ENCODE data around the gene CTPS2.

The CTPS2 gene

DNA sequence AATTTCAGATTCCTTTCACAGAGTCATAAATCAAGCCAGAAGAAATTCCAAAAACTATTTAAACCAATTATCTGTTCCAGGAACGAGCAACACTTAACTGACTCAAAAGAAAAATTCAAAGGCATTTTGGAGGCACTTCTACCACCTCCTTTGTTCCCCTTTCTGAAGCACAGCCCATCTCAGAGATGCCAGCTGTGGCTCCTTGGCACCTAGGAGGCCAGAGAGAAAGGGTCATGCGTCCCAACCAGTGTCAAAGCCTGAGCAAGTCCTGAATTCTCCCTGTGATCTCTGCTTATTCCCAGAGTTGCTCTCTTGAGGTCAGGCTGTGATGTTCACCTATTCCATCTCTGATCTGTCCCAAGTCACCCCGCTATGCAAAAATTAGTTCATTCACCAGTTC, 167.5 kb downstream of the CTPS2 start:
- DNase-seq (ENCODE audit: low read depth), result no peak
- H3K4me3 ChIP-seq (ENCODE audit: low read depth, low read length), result no peak overlapping the region
- TF ChIP-seq, protein P1, sequence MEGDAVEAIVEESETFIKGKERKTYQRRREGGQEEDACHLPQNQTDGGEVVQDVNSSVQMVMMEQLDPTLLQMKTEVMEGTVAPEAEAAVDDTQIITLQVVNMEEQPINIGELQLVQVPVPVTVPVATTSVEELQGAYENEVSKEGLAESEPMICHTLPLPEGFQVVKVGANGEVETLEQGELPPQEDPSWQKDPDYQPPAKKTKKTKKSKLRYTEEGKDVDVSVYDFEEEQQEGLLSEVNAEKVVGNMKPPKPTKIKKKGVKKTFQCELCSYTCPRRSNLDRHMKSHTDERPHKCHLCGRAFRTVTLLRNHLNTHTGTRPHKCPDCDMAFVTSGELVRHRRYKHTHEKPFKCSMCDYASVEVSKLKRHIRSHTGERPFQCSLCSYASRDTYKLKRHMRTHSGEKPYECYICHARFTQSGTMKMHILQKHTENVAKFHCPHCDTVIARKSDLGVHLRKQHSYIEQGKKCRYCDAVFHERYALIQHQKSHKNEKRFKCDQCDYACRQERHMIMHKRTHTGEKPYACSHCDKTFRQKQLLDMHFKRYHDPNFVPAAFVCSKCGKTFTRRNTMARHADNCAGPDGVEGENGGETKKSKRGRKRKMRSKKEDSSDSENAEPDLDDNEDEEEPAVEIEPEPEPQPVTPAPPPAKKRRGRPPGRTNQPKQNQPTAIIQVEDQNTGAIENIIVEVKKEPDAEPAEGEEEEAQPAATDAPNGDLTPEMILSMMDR (IDR thresholded peaks at IDR 0.05; ENCODE audit: control insufficient read depth, extremely low read depth, insufficient read depth), result no peak
